22Rv1 (cell line): Measurements from ENCODE around the gene SNAP47.

Experiments used
- ZFX ChIP-seq: fragments of 450-650 bp; IDR thresholded peaks from 2 replicates; pipeline ENCODE4 v1.6.1; 2017; ENCODE audit warnings: antibody characterized with exemption, borderline replicate concordance
- TF ChIP-seq, protein P1 (sequence below): fragments of 450-650 bp; IDR thresholded peaks from 2 replicates; pipeline ENCODE4 v1.5.1; 2017; ENCODE audit warnings: mild to moderate bottlenecking

DNA sequence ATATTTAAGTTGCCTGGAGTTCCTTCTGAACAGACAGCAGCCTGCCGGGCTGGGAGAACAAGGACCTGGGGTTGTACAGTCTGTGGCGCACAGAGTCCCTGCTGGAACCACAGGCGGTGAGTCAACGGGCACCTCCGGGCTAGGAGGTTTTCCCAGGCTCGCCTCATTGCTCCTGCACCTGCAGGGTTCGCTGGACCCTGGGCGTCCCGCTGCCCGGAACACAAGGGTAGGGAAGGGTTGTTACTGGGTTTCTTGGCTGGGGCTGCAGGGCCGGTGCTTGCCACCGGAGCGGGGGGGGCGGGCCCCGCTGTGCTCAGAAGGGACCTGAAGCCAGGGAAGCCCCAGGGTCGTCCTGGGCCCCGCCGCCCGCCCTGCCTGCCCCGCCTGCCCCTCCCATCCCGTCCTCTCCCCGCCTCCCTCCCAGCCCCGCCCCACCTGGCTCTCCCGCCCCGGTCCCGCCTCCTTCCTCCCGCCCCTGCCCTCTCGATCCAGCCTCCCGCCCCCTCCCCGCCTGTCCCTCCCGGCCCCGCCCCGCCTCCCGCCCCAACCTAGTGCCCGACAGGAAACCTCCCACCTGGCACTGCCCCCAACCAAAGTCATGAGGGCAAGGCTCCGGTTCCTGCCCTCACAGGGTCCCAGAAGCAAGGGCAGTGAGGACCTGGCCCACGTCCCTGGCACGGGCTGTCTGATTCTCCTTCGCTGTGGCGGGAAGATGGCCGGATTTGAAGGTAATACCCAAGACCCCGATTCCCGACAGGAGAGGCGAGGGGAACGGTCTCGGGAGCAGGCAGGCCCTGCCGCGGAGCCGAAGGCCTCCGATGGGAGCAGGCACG lies 7.0 kb upstream of the SNAP47 start:
- TF ChIP-seq, protein P1, sequence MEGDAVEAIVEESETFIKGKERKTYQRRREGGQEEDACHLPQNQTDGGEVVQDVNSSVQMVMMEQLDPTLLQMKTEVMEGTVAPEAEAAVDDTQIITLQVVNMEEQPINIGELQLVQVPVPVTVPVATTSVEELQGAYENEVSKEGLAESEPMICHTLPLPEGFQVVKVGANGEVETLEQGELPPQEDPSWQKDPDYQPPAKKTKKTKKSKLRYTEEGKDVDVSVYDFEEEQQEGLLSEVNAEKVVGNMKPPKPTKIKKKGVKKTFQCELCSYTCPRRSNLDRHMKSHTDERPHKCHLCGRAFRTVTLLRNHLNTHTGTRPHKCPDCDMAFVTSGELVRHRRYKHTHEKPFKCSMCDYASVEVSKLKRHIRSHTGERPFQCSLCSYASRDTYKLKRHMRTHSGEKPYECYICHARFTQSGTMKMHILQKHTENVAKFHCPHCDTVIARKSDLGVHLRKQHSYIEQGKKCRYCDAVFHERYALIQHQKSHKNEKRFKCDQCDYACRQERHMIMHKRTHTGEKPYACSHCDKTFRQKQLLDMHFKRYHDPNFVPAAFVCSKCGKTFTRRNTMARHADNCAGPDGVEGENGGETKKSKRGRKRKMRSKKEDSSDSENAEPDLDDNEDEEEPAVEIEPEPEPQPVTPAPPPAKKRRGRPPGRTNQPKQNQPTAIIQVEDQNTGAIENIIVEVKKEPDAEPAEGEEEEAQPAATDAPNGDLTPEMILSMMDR: peak; percentile 15; the same call in 1 of the 2 replicates
- TF ChIP-seq ZFX: no peak
